ENCODE measurements around the gene SLC2A4RG.
"Not testable (repeated sequence)": the region's sequence is repeated elsewhere in the genome, so short reads cannot be mapped to it uniquely, and the experiment has no call there.

Gene SLC2A4RG

GRCh38 chr20:63714858-63715257 is 24.7 kb upstream of the SLC2A4RG start:
- DNase-seq (ENCODE audit: low spot score): no peak

- DNase-seq (ENCODE audit: low spot score): no peak
Observed at GRCh38 chr20:63718996-63719395, 20.6 kb upstream of the SLC2A4RG start.

- DNase-seq (ENCODE audit: low spot score): not testable (repeated sequence)
Observed at GRCh38 chr20:63722967-63723622, 16.5 kb upstream of the SLC2A4RG start.

GRCh38 chr20:63730189-63730733 is 9.3 kb upstream of the SLC2A4RG start:
- peak; percentile 72 for DNase-seq (ENCODE audit: low spot score)

DNA sequence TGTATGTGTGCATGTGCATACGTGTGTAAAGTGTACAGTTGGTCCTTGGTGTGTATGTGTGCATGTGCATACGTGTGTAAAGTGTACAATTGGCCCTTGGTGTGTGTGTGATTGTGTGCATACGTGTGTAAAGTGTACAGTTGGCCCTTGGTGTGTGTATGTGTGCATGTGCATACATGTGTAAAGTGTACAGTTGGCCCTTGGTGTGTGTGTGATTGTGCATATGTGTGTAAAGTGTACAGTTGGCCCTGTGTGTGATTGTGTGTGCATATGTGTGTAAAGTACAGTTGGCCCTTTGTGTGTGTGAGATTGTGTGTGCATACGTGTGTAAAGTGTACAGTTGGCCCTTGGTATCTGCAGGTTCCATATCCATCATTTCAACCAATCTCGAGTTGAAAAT is 8.2 kb upstream of the SLC2A4RG start:
- DNase-seq (ENCODE audit: low spot score): no peak

- no peak for DNase-seq (ENCODE audit: low spot score)
Observed at GRCh38 chr20:63732118-63733095, 7.2 kb upstream of the SLC2A4RG start.

- DNase-seq (ENCODE audit: low spot score): no peak
Observed at GRCh38 chr20:63733117-63733516, 6.5 kb upstream of the SLC2A4RG start.

DNA sequence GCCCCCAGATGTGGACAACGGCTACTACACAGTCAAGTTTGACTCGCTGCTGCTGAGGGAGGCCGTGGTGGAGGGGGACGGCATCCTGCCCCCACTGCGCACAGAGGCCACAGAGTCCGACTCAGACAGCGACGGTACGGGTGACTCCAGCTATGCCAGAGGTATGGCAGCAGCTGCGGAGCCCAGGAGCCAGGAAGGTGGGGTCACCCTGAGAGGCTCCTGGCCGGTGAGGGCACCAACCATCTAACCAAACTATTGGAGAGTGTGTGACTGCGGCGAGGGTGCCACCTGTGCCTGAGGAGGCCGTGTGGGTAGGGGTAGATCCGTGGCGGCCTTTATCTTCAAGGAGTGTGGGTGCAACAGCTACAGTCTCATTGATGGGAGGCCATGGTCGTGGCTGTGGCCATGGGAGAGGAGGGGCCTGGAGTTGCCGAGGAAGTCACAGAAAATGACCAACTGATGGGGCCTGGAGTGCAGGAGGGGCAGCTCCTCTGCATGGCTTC is 5.9 kb upstream of the SLC2A4RG start:
- no peak for DNase-seq (ENCODE audit: low spot score)

DNA sequence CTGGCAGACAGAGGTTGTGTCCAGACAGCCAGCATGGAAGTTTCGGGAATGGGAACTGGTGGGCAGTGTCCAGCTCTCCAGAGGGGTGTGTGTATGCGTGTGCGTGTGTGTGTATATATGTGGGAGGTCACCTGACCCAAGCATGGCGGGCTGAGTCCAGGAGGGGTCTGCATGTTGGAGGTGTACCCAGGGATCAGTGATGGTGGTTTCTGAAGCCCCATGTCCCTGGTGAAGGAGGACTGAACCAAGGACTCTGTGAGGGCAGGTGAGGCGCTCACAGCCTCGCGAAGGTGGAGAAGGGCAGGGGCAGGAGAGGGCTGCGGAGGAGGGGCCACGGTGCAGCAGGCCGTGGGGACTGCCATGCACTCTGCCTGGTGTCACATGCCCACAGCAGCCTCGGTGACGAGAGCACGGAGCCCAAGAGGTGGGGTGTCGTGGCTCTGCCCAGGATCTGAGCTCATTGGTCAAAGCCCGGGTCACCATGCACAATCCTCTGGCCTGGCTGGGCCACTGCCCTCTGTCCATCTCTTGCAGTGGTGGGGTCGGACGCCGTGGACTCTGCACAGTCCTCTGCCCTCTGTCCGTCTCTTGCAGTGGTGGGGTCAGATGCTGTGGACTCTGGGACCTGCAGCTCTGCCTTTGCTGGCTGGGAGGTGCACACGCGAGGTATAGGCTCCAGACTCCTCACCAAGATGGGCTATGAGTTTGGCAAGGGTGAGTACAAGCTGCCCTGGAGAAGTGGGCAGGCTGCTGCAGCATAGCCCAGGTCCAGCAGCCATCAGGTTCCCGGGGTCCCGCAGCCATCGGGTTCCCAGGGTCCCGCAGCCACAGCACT is 5.2 kb upstream of the SLC2A4RG start:
- DNase-seq (ENCODE audit: low spot score): no peak

DNA sequence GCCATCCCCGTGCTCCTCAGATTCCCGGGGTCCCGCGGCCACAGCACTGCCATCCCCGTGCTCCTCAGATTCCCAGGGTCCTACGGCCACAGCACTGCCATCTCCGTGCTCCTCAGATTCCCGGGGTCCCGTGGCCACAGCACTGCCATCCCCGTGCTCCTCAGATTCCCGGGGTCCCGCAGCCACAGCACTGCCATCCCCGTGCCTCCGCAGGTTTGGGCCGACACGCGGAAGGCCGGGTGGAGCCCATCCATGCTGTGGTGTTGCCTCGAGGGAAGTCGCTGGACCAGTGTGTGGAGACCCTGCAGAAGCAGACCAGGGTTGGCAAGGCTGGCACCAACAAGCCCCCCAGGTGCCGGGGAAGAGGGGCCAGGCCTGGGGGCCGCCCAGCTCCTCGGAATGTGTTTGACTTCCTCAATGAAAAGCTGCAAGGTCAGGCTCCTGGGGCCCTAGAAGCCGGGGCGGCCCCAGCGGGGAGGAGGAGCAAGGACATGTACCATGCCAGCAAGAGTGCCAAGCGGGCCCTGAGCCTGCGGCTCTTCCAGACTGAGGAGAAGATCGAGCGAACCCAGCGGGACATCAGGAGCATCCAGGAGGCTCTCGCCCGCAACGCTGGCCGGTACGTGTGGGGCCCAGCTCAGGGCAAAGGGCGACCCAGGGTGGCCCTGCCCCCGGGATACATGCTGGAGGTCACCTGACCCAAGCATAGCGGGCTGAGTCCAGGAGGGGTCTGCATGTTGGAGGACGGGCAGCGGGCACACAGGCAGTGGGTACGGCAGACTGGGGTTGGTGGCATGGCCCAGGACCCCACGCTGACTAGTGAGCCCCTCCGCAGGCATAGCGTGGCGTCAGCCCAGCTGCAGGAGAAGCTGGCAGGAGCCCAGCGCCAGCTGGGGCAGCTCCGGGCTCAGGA is 4.4 kb upstream of the SLC2A4RG start:
- no peak for DNase-seq (ENCODE audit: low spot score)

DNA sequence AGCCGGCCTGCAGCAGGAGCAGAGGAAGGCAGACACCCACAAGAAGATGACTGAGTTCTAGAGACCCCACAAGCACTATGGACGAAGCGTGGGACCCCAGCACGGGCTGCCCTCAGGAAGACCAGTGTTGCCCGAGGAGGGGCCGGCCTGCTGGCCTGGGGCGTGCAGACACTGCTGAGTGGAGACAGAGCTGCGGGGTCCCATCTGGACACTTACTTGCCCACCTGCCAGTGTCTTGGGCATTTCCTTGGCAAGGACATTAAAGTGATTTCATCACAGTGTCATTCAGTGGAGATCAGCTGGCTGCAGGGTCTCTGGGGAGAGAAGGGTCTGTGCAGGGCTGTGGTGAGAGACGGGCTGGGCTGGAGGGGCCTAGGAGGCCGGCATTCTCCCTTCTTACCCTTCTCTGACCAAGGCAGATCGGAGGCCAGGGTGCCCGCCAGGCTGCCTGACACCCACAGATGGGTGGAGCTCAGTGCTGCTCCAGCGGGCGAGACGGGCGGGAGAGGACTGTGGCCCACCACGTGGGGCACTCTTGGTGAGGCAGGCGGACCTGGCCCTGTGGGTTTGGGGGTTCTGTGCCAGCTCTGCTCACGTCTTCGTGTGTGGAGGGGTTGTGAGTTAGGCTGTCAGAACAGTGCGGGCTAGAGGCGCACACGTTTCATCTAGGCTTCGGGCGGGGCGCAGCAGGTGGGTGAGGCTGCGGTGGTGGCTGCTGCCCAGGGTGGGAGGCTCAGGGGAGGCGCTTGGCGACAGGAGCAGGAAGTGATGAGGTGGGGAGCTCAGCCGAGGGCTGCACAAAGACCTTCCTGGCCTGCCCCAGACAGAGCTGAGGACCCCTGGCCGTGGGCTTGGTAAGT is 3.5 kb upstream of the SLC2A4RG start, which contains the start of gene LIME1:
Gene LIME1 (plus strand): TSS at position 806 of the 860 bp plus-strand sequence. CDS start 886 bp downstream, outside the sequence.
- no peak for DNase-seq (ENCODE audit: low spot score)

DNA sequence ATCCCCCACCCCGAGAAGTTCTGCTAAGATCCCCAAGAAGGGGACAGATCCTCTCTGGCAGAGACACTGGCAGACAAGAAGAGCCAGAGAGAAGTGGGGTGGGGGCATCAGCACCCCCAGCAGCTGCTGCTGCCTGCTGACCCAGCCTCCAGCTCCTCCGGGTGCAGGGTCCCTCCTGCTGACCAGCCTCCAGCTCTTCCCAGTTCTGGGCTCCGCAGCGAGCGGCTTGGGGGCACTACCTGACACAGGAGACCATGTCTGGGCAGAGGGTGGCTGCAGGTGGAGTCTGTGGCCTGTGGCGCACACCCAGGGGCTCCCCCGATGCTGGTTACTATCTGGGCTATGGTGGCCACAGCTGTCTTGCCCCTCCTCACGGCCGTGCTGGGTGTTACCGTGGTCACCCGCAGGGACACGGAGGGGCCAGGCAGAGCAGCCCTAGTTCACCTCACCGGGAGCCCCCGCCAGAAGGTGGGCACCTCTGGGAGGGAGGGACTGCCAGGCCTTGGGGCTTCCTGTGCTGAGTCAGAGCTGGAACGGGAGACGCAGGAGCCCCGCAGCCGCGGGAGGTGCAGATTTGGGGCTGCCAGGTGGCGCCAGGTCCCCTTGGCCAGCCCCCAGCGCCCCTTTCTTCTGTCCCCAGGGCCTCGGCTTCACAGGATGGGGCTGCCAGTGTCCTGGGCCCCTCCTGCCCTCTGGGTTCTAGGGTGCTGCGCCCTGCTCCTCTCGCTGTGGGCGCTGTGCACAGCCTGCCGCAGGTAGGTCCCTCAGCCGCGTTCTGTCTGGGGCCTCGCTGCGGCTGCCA is 2.5 kb upstream of the SLC2A4RG start:
- DNase-seq (ENCODE audit: low spot score): no peak

GRCh38 chr20:63737695-63737944 is 2.0 kb upstream of the SLC2A4RG start:
- DNase-seq (ENCODE audit: low spot score): no peak

- no peak for DNase-seq (ENCODE audit: low spot score)
Observed at GRCh38 chr20:63737945-63738686, 1.5 kb upstream of the SLC2A4RG start.

DNA sequence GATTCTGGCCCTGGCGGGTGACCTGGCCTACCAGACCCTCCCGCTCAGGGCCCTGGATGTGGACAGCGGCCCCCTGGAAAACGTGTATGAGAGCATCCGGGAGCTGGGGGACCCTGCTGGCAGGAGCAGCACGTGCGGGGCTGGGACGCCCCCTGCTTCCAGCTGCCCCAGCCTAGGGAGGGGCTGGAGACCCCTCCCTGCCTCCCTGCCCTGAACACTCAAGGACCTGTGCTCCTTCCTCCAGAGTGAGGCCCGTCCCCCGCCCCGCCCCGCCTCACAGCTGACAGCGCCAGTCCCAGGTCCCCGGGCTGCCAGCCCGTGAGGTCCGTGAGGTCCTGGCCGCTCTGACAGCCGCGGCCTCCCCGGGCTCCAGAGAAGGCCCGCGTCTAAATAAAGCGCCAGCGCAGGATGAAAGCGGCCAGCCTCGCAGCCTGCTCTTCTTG is 868 bp upstream of the SLC2A4RG start:
- no peak for DNase-seq (ENCODE audit: low spot score)

- no peak for DNase-seq (ENCODE audit: low spot score)
Observed at GRCh38 chr20:63740070-63740626, 572 bp downstream of the SLC2A4RG start.

- DNase-seq (ENCODE audit: low spot score): peak; percentile 67
Observed at GRCh38 chr20:63740627-63741353, 1.2 kb downstream of the SLC2A4RG start.
